ENCODE data around the gene HMCN1.
"Not testable (repeated sequence)": the region's sequence is repeated elsewhere in the genome, so short reads cannot be mapped to it uniquely, and the experiment has no call there.

DNA sequence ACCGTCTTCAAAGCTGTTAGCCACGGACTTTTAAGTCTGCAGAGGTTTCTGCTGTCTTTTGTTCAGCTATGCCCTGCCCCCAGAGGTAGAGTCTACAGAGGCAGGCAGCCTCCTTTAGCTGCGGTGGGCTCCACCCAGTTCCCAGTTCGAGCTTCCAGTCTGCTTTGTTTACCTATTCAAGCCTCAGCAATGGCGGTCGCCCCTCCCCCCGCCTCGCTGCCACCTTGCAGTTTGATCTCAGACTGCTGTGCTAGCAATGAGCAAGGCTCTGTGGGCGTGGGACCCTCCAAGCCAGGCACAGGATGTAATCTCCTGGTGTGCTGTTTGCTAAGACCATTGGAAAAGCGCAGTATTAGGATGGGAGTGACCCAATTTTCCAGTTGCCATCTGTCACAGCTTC is 49.7 kb downstream of the HMCN1 start:
- TF ChIP-seq, protein P1, sequence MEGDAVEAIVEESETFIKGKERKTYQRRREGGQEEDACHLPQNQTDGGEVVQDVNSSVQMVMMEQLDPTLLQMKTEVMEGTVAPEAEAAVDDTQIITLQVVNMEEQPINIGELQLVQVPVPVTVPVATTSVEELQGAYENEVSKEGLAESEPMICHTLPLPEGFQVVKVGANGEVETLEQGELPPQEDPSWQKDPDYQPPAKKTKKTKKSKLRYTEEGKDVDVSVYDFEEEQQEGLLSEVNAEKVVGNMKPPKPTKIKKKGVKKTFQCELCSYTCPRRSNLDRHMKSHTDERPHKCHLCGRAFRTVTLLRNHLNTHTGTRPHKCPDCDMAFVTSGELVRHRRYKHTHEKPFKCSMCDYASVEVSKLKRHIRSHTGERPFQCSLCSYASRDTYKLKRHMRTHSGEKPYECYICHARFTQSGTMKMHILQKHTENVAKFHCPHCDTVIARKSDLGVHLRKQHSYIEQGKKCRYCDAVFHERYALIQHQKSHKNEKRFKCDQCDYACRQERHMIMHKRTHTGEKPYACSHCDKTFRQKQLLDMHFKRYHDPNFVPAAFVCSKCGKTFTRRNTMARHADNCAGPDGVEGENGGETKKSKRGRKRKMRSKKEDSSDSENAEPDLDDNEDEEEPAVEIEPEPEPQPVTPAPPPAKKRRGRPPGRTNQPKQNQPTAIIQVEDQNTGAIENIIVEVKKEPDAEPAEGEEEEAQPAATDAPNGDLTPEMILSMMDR (conservative IDR thresholded peaks at IDR 0.05; ENCODE audit: low read depth in 2 of 2): not testable (repeated sequence)
- TF ChIP-seq EZH2 (IDR thresholded peaks at IDR 0.05; ENCODE audit: low read depth, unreplicated experiment); EZH2phosphoT487 (IDR thresholded peaks at IDR 0.05; ENCODE audit: unreplicated experiment); STAT1 (IDR thresholded peaks at IDR 0.05; ENCODE audit: unreplicated experiment); POLR2AphosphoS5 (IDR thresholded peaks at IDR 0.05; ENCODE audit: low read depth); JUNB (IDR thresholded peaks at IDR 0.05; ENCODE audit: unreplicated experiment): not testable (repeated sequence)
